ENCODE measurements around the gene PFKFB3. TPM values are rescaled to one million over a fixed set of nuclear protein-coding genes. Genes with fewer than 3 reads are reported as not detected.

Gene PFKFB3
- total RNA-seq, 4 donors from 2014 or later = 56.4 to 77.4 (median 69.2) TPM

DNA sequence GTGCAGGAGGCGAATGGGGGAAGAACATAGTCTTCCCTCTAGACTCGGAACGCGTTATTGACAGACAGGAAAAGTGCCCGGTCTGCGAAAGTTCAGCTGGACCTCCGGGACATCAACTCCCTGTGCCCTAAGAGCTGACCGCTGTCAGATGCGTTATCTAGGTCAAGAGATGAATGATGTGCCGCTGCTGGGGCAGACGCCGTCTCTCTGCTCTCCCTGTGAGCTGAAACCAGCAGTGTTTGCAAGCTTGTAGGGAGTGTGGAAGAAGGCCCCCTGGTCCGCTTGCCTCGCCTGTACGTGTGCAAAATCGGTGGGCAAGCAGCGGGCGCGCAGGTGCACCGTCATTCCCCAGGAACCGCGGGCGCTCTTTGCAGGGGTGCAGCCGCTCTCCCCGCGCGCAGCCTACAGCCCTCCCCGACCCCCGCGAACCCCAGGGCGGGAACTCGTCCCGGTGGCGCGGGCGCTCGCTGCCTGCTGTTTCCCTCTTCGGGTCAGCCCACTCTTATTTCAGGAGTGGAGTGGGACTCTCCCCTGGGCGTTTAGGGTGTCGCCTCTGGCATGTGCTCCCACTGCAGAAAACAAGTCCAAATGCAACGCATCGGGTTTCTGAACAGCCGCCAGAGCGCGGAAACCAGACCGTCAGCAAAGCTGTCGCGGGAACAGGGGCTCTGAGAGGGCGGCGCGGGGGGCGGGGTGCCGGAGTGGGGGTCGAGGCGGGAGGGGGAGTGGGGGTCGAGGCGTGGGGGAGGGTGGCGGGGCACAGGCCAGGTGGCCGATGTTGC, 1.8 kb upstream of the PFKFB3 start:
- no peak for DNase-seq (ENCODE audit: low spot score in 2 of 2)
- WGBS, 2 donors = 0 to 1% methylated on average over 33 to 39 of the region's 59 CpGs
- intact Hi-C loops (cut with DNase I; ENCODE audit: low total_unique reads) = loop anchor here (5.0 to 10.0 kb wide), 2 partner anchors 86 to 201 kb away; no protein-coding TSS in a partner anchor
- peak overlapping the region; percentile 18 for H3K4me3 ChIP-seq (ENCODE audit: low read depth, poor library complexity, severe bottlenecking)
- TF ChIP-seq, protein P1, sequence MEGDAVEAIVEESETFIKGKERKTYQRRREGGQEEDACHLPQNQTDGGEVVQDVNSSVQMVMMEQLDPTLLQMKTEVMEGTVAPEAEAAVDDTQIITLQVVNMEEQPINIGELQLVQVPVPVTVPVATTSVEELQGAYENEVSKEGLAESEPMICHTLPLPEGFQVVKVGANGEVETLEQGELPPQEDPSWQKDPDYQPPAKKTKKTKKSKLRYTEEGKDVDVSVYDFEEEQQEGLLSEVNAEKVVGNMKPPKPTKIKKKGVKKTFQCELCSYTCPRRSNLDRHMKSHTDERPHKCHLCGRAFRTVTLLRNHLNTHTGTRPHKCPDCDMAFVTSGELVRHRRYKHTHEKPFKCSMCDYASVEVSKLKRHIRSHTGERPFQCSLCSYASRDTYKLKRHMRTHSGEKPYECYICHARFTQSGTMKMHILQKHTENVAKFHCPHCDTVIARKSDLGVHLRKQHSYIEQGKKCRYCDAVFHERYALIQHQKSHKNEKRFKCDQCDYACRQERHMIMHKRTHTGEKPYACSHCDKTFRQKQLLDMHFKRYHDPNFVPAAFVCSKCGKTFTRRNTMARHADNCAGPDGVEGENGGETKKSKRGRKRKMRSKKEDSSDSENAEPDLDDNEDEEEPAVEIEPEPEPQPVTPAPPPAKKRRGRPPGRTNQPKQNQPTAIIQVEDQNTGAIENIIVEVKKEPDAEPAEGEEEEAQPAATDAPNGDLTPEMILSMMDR (IDR thresholded peaks at IDR 0.05) = no peak
- TF ChIP-seq POLR2A (IDR thresholded peaks at IDR 0.05) = no peak

DNA sequence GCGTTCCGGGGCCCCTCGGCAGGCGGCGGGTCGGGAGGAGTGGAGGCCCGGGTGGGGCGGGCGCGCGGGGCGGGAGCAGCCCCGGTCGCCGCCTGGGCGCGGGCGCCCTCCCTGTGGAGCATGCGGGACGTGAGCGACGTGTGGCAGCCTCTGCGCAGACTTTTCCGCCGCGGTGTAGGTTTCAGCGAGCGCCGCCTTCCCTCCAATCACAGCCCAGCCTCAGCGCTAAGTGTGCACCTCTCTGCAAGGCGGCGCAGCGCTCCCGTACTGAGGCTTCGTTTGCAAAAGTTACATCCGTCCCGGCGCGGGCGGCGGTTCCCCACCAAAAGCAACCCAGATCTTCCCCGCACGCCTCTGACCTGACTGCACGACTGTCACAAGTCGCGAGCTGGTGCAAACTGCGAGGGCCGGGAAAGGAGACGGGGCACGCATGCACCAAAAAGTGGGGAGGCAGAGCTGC, 1.2 kb upstream of the PFKFB3 start:
- DNase-seq (ENCODE audit: low spot score in 2 of 2) = peak; percentile 54 to 94
- intact Hi-C loops (cut with DNase I; ENCODE audit: low total_unique reads) = loop anchor here (5.0 to 10.0 kb wide), 2 partner anchors 87 to 201 kb away; no protein-coding TSS in a partner anchor
- TF ChIP-seq, protein P1 (IDR thresholded peaks at IDR 0.05) = no peak
- TF ChIP-seq POLR2A (IDR thresholded peaks at IDR 0.05) = no peak
- H3K4me3 ChIP-seq (ENCODE audit: low read depth, poor library complexity, severe bottlenecking) = peak overlapping the region; percentile 18
- WGBS, 2 donors = 0 to 1% methylated on average over 20 to 25 of the region's 50 CpGs

DNA sequence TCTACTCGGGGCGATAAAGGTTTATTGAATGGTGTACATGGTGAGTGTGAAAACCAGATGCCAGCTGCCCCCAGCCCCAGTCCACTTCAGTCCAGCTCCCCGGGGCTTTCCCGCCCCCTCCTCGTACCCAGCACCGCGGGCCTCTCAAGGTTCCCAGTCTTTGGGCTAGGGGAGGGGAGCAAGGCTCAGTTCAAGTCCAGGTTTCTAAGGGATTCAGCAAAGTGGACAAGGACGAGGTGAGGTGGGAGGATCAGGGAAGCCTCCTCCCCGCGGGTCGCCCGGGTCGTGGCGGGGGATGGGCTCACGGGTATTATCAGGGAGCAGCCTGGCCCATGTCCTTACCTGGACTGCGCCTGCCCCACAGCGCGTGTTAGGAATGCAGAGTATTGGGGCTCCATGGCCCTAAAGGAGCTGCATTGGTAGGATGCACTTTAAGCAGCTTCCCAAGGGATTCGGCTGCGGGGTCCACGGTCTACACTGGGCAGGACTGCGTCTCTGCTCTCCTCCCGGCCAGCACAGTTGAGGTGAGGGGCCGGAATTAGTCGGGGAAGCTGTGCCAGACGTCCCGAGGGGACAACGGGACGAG, 541 bp upstream of the PFKFB3 start:
- intact Hi-C loops (cut with DNase I; ENCODE audit: low total_unique reads) = loop anchor here (5.0 to 10.0 kb wide), 2 partner anchors 87 to 200 kb away; no protein-coding TSS in a partner anchor
- TF ChIP-seq, protein P1 (IDR thresholded peaks at IDR 0.05) = no peak
- TF ChIP-seq POLR2A (IDR thresholded peaks at IDR 0.05) = no peak
- DNase-seq (ENCODE audit: low spot score in 2 of 2) = no peak
- WGBS, 2 donors = 0 to 1% methylated on average over 24 to 29 of the region's 29 CpGs
- no peak overlapping the region for H3K4me3 ChIP-seq (ENCODE audit: low read depth, poor library complexity, severe bottlenecking)

DNA sequence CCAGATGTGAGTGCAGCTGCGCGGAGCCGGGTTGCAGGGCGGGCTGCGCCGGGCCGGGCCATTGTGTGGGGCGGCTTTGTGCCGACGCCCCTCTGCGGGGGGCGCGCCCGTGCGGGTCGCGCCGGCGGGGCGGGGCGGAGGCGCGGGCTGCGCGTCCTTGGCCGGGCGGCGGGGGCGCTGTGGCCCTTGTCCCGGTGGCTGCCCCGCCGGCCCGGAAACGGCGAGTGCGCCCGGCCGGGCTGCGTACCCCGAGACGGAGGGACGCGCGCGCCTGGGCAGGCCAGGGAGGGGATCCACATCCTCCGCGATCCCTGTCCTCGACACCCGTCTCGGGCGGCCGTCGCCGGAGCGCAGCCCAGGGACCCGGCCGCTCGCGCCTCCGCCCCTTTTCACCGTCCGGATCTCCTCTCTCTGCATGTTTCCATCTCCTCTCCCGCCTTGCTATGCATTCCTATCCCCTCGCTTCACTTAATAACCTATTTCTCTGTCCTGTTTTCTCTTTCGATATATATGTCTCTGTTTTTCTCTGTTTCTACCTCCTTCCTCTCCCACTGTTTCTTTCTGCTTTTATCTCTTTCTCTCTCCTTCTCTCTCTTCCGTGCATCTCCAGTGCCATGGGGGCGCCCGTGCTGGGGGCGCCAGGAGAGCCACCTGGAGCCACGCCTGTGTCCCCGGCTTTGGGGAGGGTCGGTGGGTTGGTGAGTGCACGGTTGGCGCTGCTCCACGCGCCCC, 765 bp downstream of the PFKFB3 start:
- 0% methylated on average over 35 to 49 of the region's 76 CpGs for WGBS, 2 donors
- H3K4me3 ChIP-seq (ENCODE audit: low read depth, poor library complexity, severe bottlenecking) = peak overlapping the region; percentile 58
- intact Hi-C loops (cut with DNase I; ENCODE audit: low total_unique reads) = loop anchor here (5.0 to 10.0 kb wide), 2 partner anchors 89 to 199 kb away; no protein-coding TSS in a partner anchor
- TF ChIP-seq POLR2A (IDR thresholded peaks at IDR 0.05) = no peak
- TF ChIP-seq, protein P1 (IDR thresholded peaks at IDR 0.05) = no peak
- peak in 1 of 2 donors; percentile 92 for DNase-seq (ENCODE audit: low spot score in 2 of 2)

DNA sequence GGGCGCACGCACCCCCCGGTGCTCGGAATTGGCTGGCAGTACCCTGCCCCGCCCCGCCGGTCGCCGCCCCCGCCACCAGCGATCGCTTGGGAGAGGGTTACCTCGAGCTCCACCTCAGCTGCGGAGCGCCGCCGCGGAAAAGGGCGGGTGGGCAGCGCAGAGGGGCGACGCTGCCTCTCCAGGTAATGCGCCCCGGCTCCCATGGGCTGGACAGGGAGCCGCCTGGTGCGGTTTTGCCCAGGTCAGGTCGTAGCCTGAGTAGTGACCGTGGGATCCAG, 1.3 kb downstream of the PFKFB3 start:
- TF ChIP-seq, protein P1 (IDR thresholded peaks at IDR 0.05) = no peak
- no peak for TF ChIP-seq POLR2A (IDR thresholded peaks at IDR 0.05)
- intact Hi-C loops (cut with DNase I; ENCODE audit: low total_unique reads) = loop anchor here (5.0 to 10.0 kb wide), 2 partner anchors 89 to 198 kb away; no protein-coding TSS in a partner anchor
- 2 to 8% methylated on average over 17 to 20 of the region's 28 CpGs for WGBS, 2 donors
- DNase-seq (ENCODE audit: low spot score in 2 of 2) = no peak
- peak overlapping the region; percentile 58 for H3K4me3 ChIP-seq (ENCODE audit: low read depth, poor library complexity, severe bottlenecking)
